ENCODE measurements around the gene CNNM4.

Gene CNNM4

GRCh38 chr2:96808176-96808837 is 47.6 kb downstream of the CNNM4 start:
- H3K9me3 ChIP-seq (ENCODE audit: low read length) = no peaks in the 10 kb centered on the region
- H3K4me1 ChIP-seq (ENCODE audit: insufficient read depth, low read length) = peaks cover 5% of the 10 kb centered on the region
- H3K4me3 ChIP-seq (ENCODE audit: low read depth in 1 of 2, low read length in 2 of 2) = no peak overlapping the region
- peaks cover 11% of the 10 kb centered on the region for H3K36me3 ChIP-seq (ENCODE audit: insufficient read depth, low read length)
- no peak overlapping the region for H3K9ac ChIP-seq (ENCODE audit: low read length)
- no peak overlapping the region for H3K27ac ChIP-seq (ENCODE audit: low read depth, low read length)
- H3K27me3 ChIP-seq (ENCODE audit: control insufficient read depth in 1 of 2, insufficient read depth in 2 of 2, low read length in 2 of 2) = no peaks in the 10 kb centered on the region

DNA sequence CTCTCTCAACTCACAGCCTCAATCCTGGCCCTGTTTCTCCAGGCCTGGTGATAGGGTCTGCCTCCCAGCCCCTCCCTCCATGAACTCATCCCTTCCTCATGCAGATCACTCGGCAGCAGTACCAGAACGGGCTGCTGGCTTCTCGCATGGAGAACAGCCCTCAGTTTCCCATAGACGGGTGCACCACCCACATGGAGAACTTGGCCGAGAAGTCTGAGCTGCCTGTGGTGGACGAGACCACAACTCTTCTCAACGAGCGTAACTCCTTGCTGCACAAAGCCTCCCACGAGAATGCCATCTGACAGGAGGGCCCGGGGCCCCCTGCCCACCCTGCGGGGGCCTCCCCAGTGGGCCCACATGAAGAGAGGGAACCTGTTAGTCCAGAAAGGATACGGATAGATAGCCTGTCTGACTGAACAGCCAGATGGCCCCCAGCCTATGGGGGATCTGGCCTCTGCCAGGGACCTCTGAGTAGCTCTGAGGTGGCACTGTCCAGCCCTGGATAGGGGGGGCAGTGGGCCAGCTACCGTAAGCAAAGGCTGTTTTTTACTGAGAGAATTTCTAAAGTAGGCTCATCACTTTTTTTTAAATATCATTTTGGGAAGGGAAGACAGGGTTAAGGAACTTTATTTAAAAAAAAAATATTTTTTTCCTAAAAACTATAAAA is 48.6 kb downstream of the CNNM4 start:
- Histone ChIP-seq H3K9ac (ENCODE audit: low read length) (no peak overlapping the region), H3K27ac (ENCODE audit: low read depth, low read length) (no peak overlapping the region), H3K4me1 (ENCODE audit: insufficient read depth, low read length) (peaks cover 5% of the 10 kb centered on the region), H3K4me3 (ENCODE audit: low read depth in 1 of 2, low read length in 2 of 2) (no peak overlapping the region), H3K36me3 (ENCODE audit: insufficient read depth, low read length) (peaks cover 11% of the 10 kb centered on the region), H3K27me3 (ENCODE audit: control insufficient read depth in 1 of 2, insufficient read depth in 2 of 2, low read length in 2 of 2) (no peaks in the 10 kb centered on the region), H3K9me3 (ENCODE audit: low read length) (no peaks in the 10 kb centered on the region)

- Histone ChIP-seq H3K4me3 (ENCODE audit: low read depth in 1 of 2, low read length in 2 of 2) (no peak overlapping the region), H3K27me3 (ENCODE audit: control insufficient read depth in 1 of 2, insufficient read depth in 2 of 2, low read length in 2 of 2) (no peaks in the 10 kb centered on the region), H3K36me3 (ENCODE audit: insufficient read depth, low read length) (peaks cover 11% of the 10 kb centered on the region), H3K4me1 (ENCODE audit: insufficient read depth, low read length) (peaks cover 9% of the 10 kb centered on the region), H3K9me3 (ENCODE audit: low read length) (no peaks in the 10 kb centered on the region), H3K27ac (ENCODE audit: low read depth, low read length) (no peak overlapping the region), H3K9ac (ENCODE audit: low read length) (no peak overlapping the region)
Measured at GRCh38 chr2:96809951-96810782, 49.5 kb downstream of the CNNM4 start.

DNA sequence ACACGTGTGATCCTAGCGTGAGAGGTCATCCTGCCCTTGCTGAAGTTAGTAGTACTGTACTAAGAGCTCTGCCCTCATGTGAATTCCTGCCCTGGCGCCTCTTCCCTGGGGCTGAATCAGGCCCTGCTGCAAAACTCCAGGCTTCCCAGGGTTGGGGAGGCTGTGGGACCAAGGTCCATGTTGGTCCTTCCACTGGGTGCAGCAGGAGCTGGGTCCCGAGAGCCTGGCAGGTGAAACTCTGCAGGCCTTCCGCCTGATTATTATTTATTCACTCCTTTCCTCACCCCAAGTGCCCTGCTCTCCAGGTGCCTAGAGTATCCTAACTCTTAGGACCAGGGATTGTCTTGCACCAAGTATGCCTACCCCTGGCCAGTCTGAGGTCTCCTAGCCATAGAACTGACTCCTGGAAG is 50.1 kb downstream of the CNNM4 start:
- Histone ChIP-seq H3K4me3 (ENCODE audit: low read depth in 1 of 2, low read length in 2 of 2) (no peak overlapping the region), H3K9me3 (ENCODE audit: low read length) (no peaks in the 10 kb centered on the region), H3K27me3 (ENCODE audit: control insufficient read depth in 1 of 2, insufficient read depth in 2 of 2, low read length in 2 of 2) (no peaks in the 10 kb centered on the region), H3K4me1 (ENCODE audit: insufficient read depth, low read length) (peaks cover 11% of the 10 kb centered on the region), H3K27ac (ENCODE audit: low read depth, low read length) (no peak overlapping the region), H3K36me3 (ENCODE audit: insufficient read depth, low read length) (peaks cover 11% of the 10 kb centered on the region), H3K9ac (ENCODE audit: low read length) (no peak overlapping the region)

GRCh38 chr2:96811917-96812316 is 51.2 kb downstream of the CNNM4 start:
- no peak overlapping the region for H3K9ac ChIP-seq (ENCODE audit: low read length)

GRCh38 chr2:96813656-96814055 is 53.0 kb downstream of the CNNM4 start:
- no peak overlapping the region for H3K27ac ChIP-seq (ENCODE audit: low read depth, low read length)
- no peak overlapping the region for H3K9ac ChIP-seq (ENCODE audit: low read length)
- no peak overlapping the region for H3K4me3 ChIP-seq (ENCODE audit: low read depth in 1 of 2, low read length in 2 of 2)
- no peaks in the 10 kb centered on the region for H3K9me3 ChIP-seq (ENCODE audit: low read length)
- peaks cover 26% of the 10 kb centered on the region for H3K4me1 ChIP-seq (ENCODE audit: insufficient read depth, low read length)
- peaks cover 11% of the 10 kb centered on the region for H3K36me3 ChIP-seq (ENCODE audit: insufficient read depth, low read length)
- H3K27me3 ChIP-seq (ENCODE audit: control insufficient read depth in 1 of 2, insufficient read depth in 2 of 2, low read length in 2 of 2) = no peaks in the 10 kb centered on the region

More at GRCh38 chr2:96811917-96812316, 51.2 kb downstream of the CNNM4 start:
- Histone ChIP-seq H3K4me3 (ENCODE audit: low read depth in 1 of 2, low read length in 2 of 2) (no peak overlapping the region), H3K36me3 (ENCODE audit: insufficient read depth, low read length) (peaks cover 11% of the 10 kb centered on the region), H3K27ac (ENCODE audit: low read depth, low read length) (no peak overlapping the region), H3K27me3 (ENCODE audit: control insufficient read depth in 1 of 2, insufficient read depth in 2 of 2, low read length in 2 of 2) (no peaks in the 10 kb centered on the region), H3K9me3 (ENCODE audit: low read length) (no peaks in the 10 kb centered on the region), H3K4me1 (ENCODE audit: insufficient read depth, low read length) (peaks cover 11% of the 10 kb centered on the region)

GRCh38 chr2:96815326-96816126 is 54.8 kb downstream of the CNNM4 start:
- peak overlapping the region; percentile 93 for H3K27ac ChIP-seq (ENCODE audit: low read depth, low read length)
- no peaks in the 10 kb centered on the region for H3K27me3 ChIP-seq (ENCODE audit: control insufficient read depth in 1 of 2, insufficient read depth in 2 of 2, low read length in 2 of 2)
- H3K36me3 ChIP-seq (ENCODE audit: insufficient read depth, low read length) = peaks cover 4% of the 10 kb centered on the region
- H3K9me3 ChIP-seq (ENCODE audit: low read length) = no peaks in the 10 kb centered on the region
- H3K4me3 ChIP-seq (ENCODE audit: low read depth in 1 of 2, low read length in 2 of 2) = peak overlapping the region; percentile 69 to 74
- peaks cover 45% of the 10 kb centered on the region for H3K4me1 ChIP-seq (ENCODE audit: insufficient read depth, low read length)
- H3K9ac ChIP-seq (ENCODE audit: low read length) = peak overlapping the region; percentile 30

GRCh38 chr2:96816127-96816835 is 55.6 kb downstream of the CNNM4 start, which contains the start of gene CNNM3:
Gene CNNM3 (plus strand): TSS chr2:96816268. CDS start chr2:96816278, 10 bp downstream.
- H3K4me3 ChIP-seq (ENCODE audit: low read depth in 1 of 2, low read length in 2 of 2) = peak within 1 kb of the TSS; percentile 69 to 74
- peak within 1 kb of the TSS; percentile 30 for H3K9ac ChIP-seq (ENCODE audit: low read length)
- H3K4me1 ChIP-seq (ENCODE audit: insufficient read depth, low read length) = peaks cover 53% of the 10 kb centered on the region
- H3K27ac ChIP-seq (ENCODE audit: low read depth, low read length) = peak within 1 kb of the TSS; percentile 93
- no peaks in the 10 kb centered on the region for H3K9me3 ChIP-seq (ENCODE audit: low read length)
- peaks cover 4% of the 10 kb centered on the region for H3K36me3 ChIP-seq (ENCODE audit: insufficient read depth, low read length)
- H3K27me3 ChIP-seq (ENCODE audit: control insufficient read depth in 1 of 2, insufficient read depth in 2 of 2, low read length in 2 of 2) = no peaks in the 10 kb centered on the region

- Histone ChIP-seq H3K27ac (ENCODE audit: low read depth, low read length) (peak overlapping the region; percentile 72), H3K9me3 (ENCODE audit: low read length) (no peaks in the 10 kb centered on the region), H3K36me3 (ENCODE audit: insufficient read depth, low read length) (peaks cover 4% of the 10 kb centered on the region), H3K4me3 (ENCODE audit: low read depth in 1 of 2, low read length in 2 of 2) (peak overlapping the region; percentile 46 to 67), H3K4me1 (ENCODE audit: insufficient read depth, low read length) (peaks cover 53% of the 10 kb centered on the region), H3K9ac (ENCODE audit: low read length) (no peak overlapping the region), H3K27me3 (ENCODE audit: control insufficient read depth in 1 of 2, insufficient read depth in 2 of 2, low read length in 2 of 2) (no peaks in the 10 kb centered on the region)
Measured at GRCh38 chr2:96816836-96817702, 56.4 kb downstream of the CNNM4 start.

GRCh38 chr2:96817882-96818281 is 57.2 kb downstream of the CNNM4 start:
- peaks cover 55% of the 10 kb centered on the region for H3K4me1 ChIP-seq (ENCODE audit: insufficient read depth, low read length)
- no peaks in the 10 kb centered on the region for H3K9me3 ChIP-seq (ENCODE audit: low read length)
- H3K27ac ChIP-seq (ENCODE audit: low read depth, low read length) = no peak overlapping the region
- peaks cover 4% of the 10 kb centered on the region for H3K36me3 ChIP-seq (ENCODE audit: insufficient read depth, low read length)
- H3K27me3 ChIP-seq (ENCODE audit: control insufficient read depth in 1 of 2, insufficient read depth in 2 of 2, low read length in 2 of 2) = no peaks in the 10 kb centered on the region
- no peak overlapping the region for H3K9ac ChIP-seq (ENCODE audit: low read length)
- H3K4me3 ChIP-seq (ENCODE audit: low read depth in 1 of 2, low read length in 2 of 2) = peak overlapping the region in 1 of 2 donors; percentile 67

All from muscle layer of colon (tissue), 2 donors.